GM23248 (cell line): ENCODE measurements around the gene AKR1B15. TPM values are rescaled to one million over a fixed set of nuclear protein-coding genes. Genes with fewer than 3 reads are reported as not detected.
A peak's percentile ranks its signal among the peaks of the same experiment; 100 is the strongest.

Experiments used
- DNase-seq: peaks from one replicate; pipeline ENCODE4 v3.0.0-alpha.2; 2015
- H2AFZ ChIP-seq: fragments of 200-600 bp; sonication (generic); 2 replicates; pipeline ENCODE4 v1.6.1; 2016; ENCODE audit warnings: antibody characterized with exemption
- H3F3A ChIP-seq: fragments of 200-600 bp; sonication (generic); 2 replicates; pipeline ENCODE4 v1.6.1; 2016; ENCODE audit warnings: mild to moderate bottlenecking, antibody characterized with exemption, mixed run types; ENCODE audit not compliant: insufficient read depth
- H3K27ac ChIP-seq: fragments of 200-600 bp; sonication (generic); 2 replicates; pipeline ENCODE4 v1.5.1; 2016; ENCODE audit warnings: mild to moderate bottlenecking
- H3K27me3 ChIP-seq: fragments of 200-600 bp; sonication (generic); replicated peaks from 2 replicates; pipeline ENCODE4 v1.6.1; 2016; ENCODE audit warnings: mild to moderate bottlenecking; ENCODE audit not compliant: insufficient read depth
- H3K36me3 ChIP-seq: fragments of 200-600 bp; sonication (generic); 2 replicates; pipeline ENCODE4 v1.6.1; 2016; ENCODE audit warnings: low read depth, mild to moderate bottlenecking
- H3K4me1 ChIP-seq: fragments of 200-600 bp; sonication (generic); 2 replicates; pipeline ENCODE4 v1.6.1; 2016; ENCODE audit warnings: mild to moderate bottlenecking; ENCODE audit not compliant: insufficient read depth
- H3K4me2 ChIP-seq: fragments of 200-600 bp; sonication (generic); one replicate; pipeline ENCODE4 v1.6.1; 2016; ENCODE audit warnings: mild to moderate bottlenecking; ENCODE audit not compliant: unreplicated experiment
- H3K4me3 ChIP-seq: fragments of 200-600 bp; sonication (generic); 2 replicates; pipeline ENCODE4 v1.5.1; 2016; ENCODE audit warnings: mild to moderate bottlenecking
- H3K79me2 ChIP-seq: fragments of 200-600 bp; sonication (generic); 2 replicates; pipeline ENCODE4 v1.6.1; 2016; ENCODE audit warnings: mild to moderate bottlenecking; ENCODE audit not compliant: insufficient read depth
- H3K9ac ChIP-seq: fragments of 200-600 bp; sonication (generic); 2 replicates; pipeline ENCODE4 v1.6.1; 2016; ENCODE audit warnings: mild to moderate bottlenecking
- H3K9me2 ChIP-seq: fragments of 200-600 bp; sonication (generic); 2 replicates; pipeline ENCODE4 v1.6.1; 2016; ENCODE audit warnings: mixed run types, mild to moderate bottlenecking, moderate library complexity; ENCODE audit not compliant: insufficient read depth
- H3K9me3 ChIP-seq: fragments of 200-600 bp; sonication (generic); one replicate; pipeline ENCODE4 v1.6.1; 2017; ENCODE audit warnings: low read depth
- H4K20me1 ChIP-seq: fragments of 200-600 bp; sonication (generic); 2 replicates; pipeline ENCODE4 v1.6.0; 2016; ENCODE audit not compliant: insufficient read depth
- EZH2 ChIP-seq: fragments of 200-600 bp; sonication (generic); IDR thresholded peaks from 2 replicates; pipeline ENCODE4 v1.6.1; 2018; ENCODE audit warnings: antibody characterized with exemption, mild to moderate bottlenecking; ENCODE audit not compliant: insufficient read depth, poor library complexity, severe bottlenecking
- EZH2phosphoT487 ChIP-seq: fragments of 200-600 bp; sonication (generic); IDR thresholded peaks from 2 replicates; pipeline ENCODE4 v1.6.1; 2018; ENCODE audit warnings: antibody characterized with exemption, moderate library complexity, mild to moderate bottlenecking, low read depth; ENCODE audit not compliant: insufficient read depth
- WGBS, 2 experiments: methylation state at CpG; one replicate each; pipeline ENCODE4 v1.1.6; 2015 to 2017; ENCODE audit warnings: low lambda C conversion rate in 2 of 2, low coverage in 1 of 2; ENCODE audit errors: missing lambda C conversion rate in 2 of 2; 5-methylcytosine and 5-hydroxymethylcytosine counted together
- in situ Hi-C: fragments of 300-500 bp; cut with MboI; formaldehyde crosslinking; loops from 2 replicates; pipeline ENCODE4 v1.15.0; 2020
- polyA plus RNA-seq: library from polyadenylated mRNA; unstranded; fragments of >200 nt; fragmentation: Nextera tagmentation; extraction: Ambion mirVana; gene quantifications from 2 replicates; pipeline ENCODE4 v1.2.1, GENCODE V29; 2016
- total RNA-seq: library from RNA; depleted of rRNA; stranded (reverse); fragments of >200 nt; shearing (Covaris generic); gene quantifications from 2 replicates; pipeline ENCODE4 v1.2.3, GENCODE V29; 2014; rRNA removed

The AKR1B15 gene
- total RNA-seq (not detected in 2 replicates), polyA plus RNA-seq (not detected in 2 replicates)

- no peak for TF ChIP-seq EZH2phosphoT487
- TF ChIP-seq EZH2: no peak
- Histone ChIP-seq H3K36me3 (no peaks in the 10 kb centered on the region), H3K4me1 (0 out of 2 replicates have a peak, but pooled peaks cover 3% of the 10 kb centered on the region), H2AFZ (peak within 1 kb of the TSS; percentile 91), H3K4me2 (peak within 1 kb of the TSS; percentile 95), H3K27me3 (peaks cover 15% of the 10 kb centered on the region; the same call in 1 of the 2 replicates), H3K9me2 (no peaks in the 10 kb centered on the region), H3K79me2 (no peaks in the 10 kb centered on the region), H3K27ac (no peak within 1 kb of the TSS), H3K9me3 (no peaks in the 10 kb centered on the region), H3K4me3 (peak within 1 kb of the TSS; percentile 74), H3F3A (no peaks in the 10 kb centered on the region), H4K20me1 (no peaks in the 10 kb centered on the region), H3K9ac (0 out of 2 replicates have a peak within 1 kb of the TSS, but pooled peaks have one; percentile 51)
- 25 to 27% methylated on average over 14 of the region's 14 CpGs for WGBS, 2 experiments
- in situ Hi-C loops: no loop called here
- peak; percentile 83 for DNase-seq
These were observed at the start of gene AKR1B15 for GRCh38 chr7:134548877-134549276. AKR1B15 (plus strand) TSS chr7:134549110; CDS start chr7:134564620, 15,510 bp downstream.

- Histone ChIP-seq H3K4me1 (no peaks in the 10 kb centered on the region), H3K36me3 (no peaks in the 10 kb centered on the region), H3K9me3 (no peaks in the 10 kb centered on the region), H3F3A (peaks cover 6% of the 10 kb centered on the region; the same call in 1 of the 2 replicates), H3K9ac (no peak overlapping the region), H3K4me2 (no peak overlapping the region), H3K9me2 (no peaks in the 10 kb centered on the region), H3K27ac (no peak overlapping the region), H3K27me3 (no peaks in the 10 kb centered on the region), H3K4me3 (no peak overlapping the region), H2AFZ (no peak overlapping the region), H4K20me1 (no peaks in the 10 kb centered on the region), H3K79me2 (no peaks in the 10 kb centered on the region)
- in situ Hi-C loops: no loop called here
- WGBS, 2 experiments: 90 to 95% methylated on average over 2 of the region's 2 CpGs
- no peak for DNase-seq
- no peak for TF ChIP-seq EZH2
- no peak for TF ChIP-seq EZH2phosphoT487
These were observed 48.5 kb upstream of the AKR1B15 start for GRCh38 chr7:134500406-134500805.

GRCh38 chr7:134500982-134501381 lies 47.9 kb upstream of the AKR1B15 start:
- no peaks in the 10 kb centered on the region for H4K20me1 ChIP-seq
- in situ Hi-C loops: no loop called here
- peaks cover 6% of the 10 kb centered on the region; the same call in 1 of the 2 replicates for H3F3A ChIP-seq

GRCh38 chr7:134502463-134503371 lies 46.2 kb upstream of the AKR1B15 start:
- H2AFZ ChIP-seq: peak overlapping the region; percentile 73
- peak overlapping the region; percentile 20 for H3K4me2 ChIP-seq
- in situ Hi-C loops: no loop called here
- H3K9me3 ChIP-seq: no peaks in the 10 kb centered on the region
- no peaks in the 10 kb centered on the region for H3K9me2 ChIP-seq
- no peaks in the 10 kb centered on the region for H4K20me1 ChIP-seq
- H3K36me3 ChIP-seq: no peaks in the 10 kb centered on the region
- DNase-seq: peak; percentile 87
- H3K4me1 ChIP-seq: no peaks in the 10 kb centered on the region
- H3F3A ChIP-seq: peaks cover 6% of the 10 kb centered on the region; the same call in 1 of the 2 replicates
- TF ChIP-seq EZH2: no peak
- TF ChIP-seq EZH2phosphoT487: no peak
- H3K9ac ChIP-seq: 0 out of 2 replicates have a peak overlapping the region, but pooled peaks have one; percentile 8
- no peak overlapping the region for H3K4me3 ChIP-seq
- no peaks in the 10 kb centered on the region for H3K27me3 ChIP-seq
- peak overlapping the region; percentile 23 for H3K27ac ChIP-seq
- H3K79me2 ChIP-seq: no peaks in the 10 kb centered on the region
- 3 to 7% methylated on average over 3 of the region's 3 CpGs for WGBS, 2 experiments

More at GRCh38 chr7:134500982-134501381, 47.9 kb upstream of the AKR1B15 start:
- Histone ChIP-seq H2AFZ (no peak overlapping the region), H3K4me1 (no peaks in the 10 kb centered on the region), H3K4me3 (no peak overlapping the region), H3K36me3 (no peaks in the 10 kb centered on the region), H3K79me2 (no peaks in the 10 kb centered on the region), H3K27me3 (no peaks in the 10 kb centered on the region), H3K9ac (no peak overlapping the region), H3K9me2 (no peaks in the 10 kb centered on the region), H3K27ac (no peak overlapping the region), H3K4me2 (no peak overlapping the region), H3K9me3 (no peaks in the 10 kb centered on the region)
- WGBS, 2 experiments: 63 to 70% methylated on average over 5 of the region's 5 CpGs
- DNase-seq: no peak
- no peak for TF ChIP-seq EZH2
- TF ChIP-seq EZH2phosphoT487: no peak
